ENCODE measurements around the gene BUB1B. TPM values are rescaled to one million over a fixed set of nuclear protein-coding genes. Genes with fewer than 3 reads are reported as not detected.

Gene BUB1B
- total RNA-seq, 2 experiments from 2014 or later, result 166 to 192 TPM

DNA sequence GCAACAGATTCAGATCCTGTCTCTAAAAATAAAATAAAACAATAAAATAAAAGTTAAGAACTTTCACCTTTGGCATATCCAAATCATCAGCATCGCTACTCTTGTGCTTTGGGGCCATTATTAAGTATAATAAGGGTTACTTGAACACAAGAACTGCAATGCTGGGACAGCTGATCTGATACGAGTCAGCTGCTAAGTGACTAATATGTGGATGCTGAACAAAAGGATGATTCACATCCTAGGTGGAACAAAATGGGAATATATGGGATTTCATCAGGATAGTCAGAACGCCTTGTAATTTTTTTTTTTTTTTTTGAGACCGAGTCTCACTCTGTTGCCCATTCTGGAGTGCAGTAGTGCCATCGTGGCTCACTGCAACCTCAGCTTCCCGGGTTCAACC, 29.7 kb downstream of the BUB1B start:
- Histone ChIP-seq H3K9me3 (ENCODE audit: low read length) (no peaks in the 10 kb centered on the region), H3K4me1 (ENCODE audit: insufficient read depth, low read length, poor library complexity, severe bottlenecking) (no peaks in the 10 kb centered on the region), H3K4me2 (ENCODE audit: low read length) (no peak overlapping the region), H4K20me1 (ENCODE audit: insufficient read depth, low read length) (0 out of 2 replicates have a peak, but pooled peaks cover 4% of the 10 kb centered on the region), H3K9me2 (ENCODE audit: insufficient read depth, low read length) (no peaks in the 10 kb centered on the region), H3K36me3 (ENCODE audit: insufficient read depth, low read length) (peaks cover 99% of the 10 kb centered on the region), H2AFZ (ENCODE audit: low read length) (no peak overlapping the region), H3K79me2 (ENCODE audit: insufficient read depth, low read depth, low read length) (peaks cover 43% of the 10 kb centered on the region; the same call in 1 of the 2 replicates), H3K4me3 (ENCODE audit: low read depth, low read length, poor library complexity, severe bottlenecking) (no peak overlapping the region), H3K27ac (ENCODE audit: low read depth, low read length, poor library complexity, severe bottlenecking) (no peak overlapping the region)
- CTCF ChIA-PET (ENCODE audit: unreplicated experiment), result no interaction called here
- TF ChIP-seq, protein P1, sequence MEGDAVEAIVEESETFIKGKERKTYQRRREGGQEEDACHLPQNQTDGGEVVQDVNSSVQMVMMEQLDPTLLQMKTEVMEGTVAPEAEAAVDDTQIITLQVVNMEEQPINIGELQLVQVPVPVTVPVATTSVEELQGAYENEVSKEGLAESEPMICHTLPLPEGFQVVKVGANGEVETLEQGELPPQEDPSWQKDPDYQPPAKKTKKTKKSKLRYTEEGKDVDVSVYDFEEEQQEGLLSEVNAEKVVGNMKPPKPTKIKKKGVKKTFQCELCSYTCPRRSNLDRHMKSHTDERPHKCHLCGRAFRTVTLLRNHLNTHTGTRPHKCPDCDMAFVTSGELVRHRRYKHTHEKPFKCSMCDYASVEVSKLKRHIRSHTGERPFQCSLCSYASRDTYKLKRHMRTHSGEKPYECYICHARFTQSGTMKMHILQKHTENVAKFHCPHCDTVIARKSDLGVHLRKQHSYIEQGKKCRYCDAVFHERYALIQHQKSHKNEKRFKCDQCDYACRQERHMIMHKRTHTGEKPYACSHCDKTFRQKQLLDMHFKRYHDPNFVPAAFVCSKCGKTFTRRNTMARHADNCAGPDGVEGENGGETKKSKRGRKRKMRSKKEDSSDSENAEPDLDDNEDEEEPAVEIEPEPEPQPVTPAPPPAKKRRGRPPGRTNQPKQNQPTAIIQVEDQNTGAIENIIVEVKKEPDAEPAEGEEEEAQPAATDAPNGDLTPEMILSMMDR (conservative IDR thresholded peaks at IDR 0.05; ENCODE audit: low read length), result no peak
- no peak for TF ChIP-seq EZH2phosphoT487 (IDR thresholded peaks at IDR 0.05; ENCODE audit: borderline replicate concordance, low read depth, low read length)
- no peak for DNase-seq (ENCODE audit: low spot score)
- POLR2A ChIA-PET, result interaction anchor here (0.8 to 0.9 kb wide), 2 partner anchors 9 to 28 kb away, joined by 4 read pairs; no protein-coding TSS in a partner anchor
- no TSS peak for BruUV-seq (replicated peaks)
- intact Hi-C loops (cut with micrococcal nuclease; ENCODE audit: unreplicated experiment), result no loop called here

DNA sequence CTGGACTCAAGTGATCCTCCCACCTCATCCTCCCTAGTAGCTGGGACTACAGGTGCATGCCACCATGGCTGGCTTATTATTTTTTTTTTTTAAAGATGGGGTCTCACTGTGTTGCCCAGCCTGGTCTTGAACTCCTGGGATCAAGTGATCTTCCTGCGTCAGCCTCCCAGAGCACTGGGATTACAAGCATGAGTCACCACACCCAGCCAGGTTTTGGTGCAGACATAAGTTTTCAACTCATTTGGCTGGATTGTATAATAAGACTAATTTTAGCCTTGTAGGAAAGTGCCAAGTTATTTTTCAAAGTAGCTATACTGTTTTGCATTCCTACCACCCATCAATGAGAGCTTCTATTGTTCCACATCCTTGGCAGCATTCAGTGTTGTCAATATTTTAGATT, 32.1 kb downstream of the BUB1B start:
- Histone ChIP-seq H3K4me2 (ENCODE audit: low read length) (no peak overlapping the region), H4K20me1 (ENCODE audit: insufficient read depth, low read length) (0 out of 2 replicates have a peak, but pooled peaks cover 9% of the 10 kb centered on the region), H3K36me3 (ENCODE audit: insufficient read depth, low read length) (peaks cover 99% of the 10 kb centered on the region), H2AFZ (ENCODE audit: low read length) (no peak overlapping the region), H3K9me3 (ENCODE audit: low read length) (no peaks in the 10 kb centered on the region), H3K4me1 (ENCODE audit: insufficient read depth, low read length, poor library complexity, severe bottlenecking) (no peaks in the 10 kb centered on the region), H3K4me3 (ENCODE audit: low read depth, low read length, poor library complexity, severe bottlenecking) (no peak overlapping the region), H3K27ac (ENCODE audit: low read depth, low read length, poor library complexity, severe bottlenecking) (no peak overlapping the region), H3K9me2 (ENCODE audit: insufficient read depth, low read length) (no peaks in the 10 kb centered on the region), H3K79me2 (ENCODE audit: insufficient read depth, low read depth, low read length) (peaks cover 50% of the 10 kb centered on the region; the same call in 1 of the 2 replicates)
- no peak for DNase-seq (ENCODE audit: low spot score)
- intact Hi-C loops (cut with micrococcal nuclease; ENCODE audit: unreplicated experiment), result no loop called here
- POLR2A ChIA-PET, result interaction anchor here (0.7 to 1.4 kb wide), 2 partner anchors 9 to 144 kb away, joined by 4 to 5 read pairs; no protein-coding TSS in a partner anchor
- BruUV-seq (replicated peaks), result no TSS peak
- TF ChIP-seq, protein P1 (conservative IDR thresholded peaks at IDR 0.05; ENCODE audit: low read length), result no peak
- TF ChIP-seq EZH2phosphoT487 (IDR thresholded peaks at IDR 0.05; ENCODE audit: borderline replicate concordance, low read depth, low read length), result no peak
- CTCF ChIA-PET (ENCODE audit: unreplicated experiment), result no interaction called here

DNA sequence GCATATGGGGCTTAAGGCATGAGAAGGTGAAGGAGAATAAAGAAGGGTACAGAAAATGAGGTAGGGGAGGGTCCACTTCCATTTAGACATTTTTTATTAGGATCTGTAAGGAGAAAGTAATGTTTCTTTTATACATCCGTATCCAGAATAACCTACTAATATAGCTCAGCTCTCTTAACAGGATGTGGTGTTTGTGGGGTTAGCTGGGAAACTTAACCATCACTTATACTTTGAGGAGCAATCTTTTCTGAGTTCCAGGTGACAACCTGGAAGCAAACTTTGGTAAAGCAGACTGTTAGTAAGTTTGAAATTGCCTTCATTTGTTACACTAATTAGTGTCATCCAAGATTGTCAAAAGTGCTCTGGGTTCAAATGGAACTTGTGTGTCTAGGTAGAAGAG, 36.6 kb downstream of the BUB1B start:
- Histone ChIP-seq H3K27ac (ENCODE audit: low read depth, low read length, poor library complexity, severe bottlenecking) (no peak overlapping the region), H3K4me3 (ENCODE audit: low read depth, low read length, poor library complexity, severe bottlenecking) (no peak overlapping the region), H3K9me3 (ENCODE audit: low read length) (no peaks in the 10 kb centered on the region), H3K9me2 (ENCODE audit: insufficient read depth, low read length) (no peaks in the 10 kb centered on the region), H3K4me1 (ENCODE audit: insufficient read depth, low read length, poor library complexity, severe bottlenecking) (no peaks in the 10 kb centered on the region), H2AFZ (ENCODE audit: low read length) (no peak overlapping the region), H4K20me1 (ENCODE audit: insufficient read depth, low read length) (0 out of 2 replicates have a peak, but pooled peaks cover 9% of the 10 kb centered on the region), H3K4me2 (ENCODE audit: low read length) (no peak overlapping the region), H3K36me3 (ENCODE audit: insufficient read depth, low read length) (peaks cover 98% of the 10 kb centered on the region), H3K79me2 (ENCODE audit: insufficient read depth, low read depth, low read length) (peaks cover 23% of the 10 kb centered on the region; the same call in 1 of the 2 replicates)
- intact Hi-C loops (cut with micrococcal nuclease; ENCODE audit: unreplicated experiment), result no loop called here
- DNase-seq (ENCODE audit: low spot score), result no peak
- no TSS peak for BruUV-seq (replicated peaks)
- ChIA-PET CTCF (ENCODE audit: unreplicated experiment) (interaction anchor here (1.0 kb wide), 1 partner anchor 20 kb away, joined by 3 read pairs; no protein-coding TSS in a partner anchor), POLR2A (interaction anchor here (1.6 kb wide), 1 partner anchor 33 kb away, joined by 3 read pairs; no protein-coding TSS in a partner anchor)
- no peak for TF ChIP-seq EZH2phosphoT487 (IDR thresholded peaks at IDR 0.05; ENCODE audit: borderline replicate concordance, low read depth, low read length)
- TF ChIP-seq, protein P1 (conservative IDR thresholded peaks at IDR 0.05; ENCODE audit: low read length), result no peak

Data from OCI-LY7 (cell line).